Stimulated activated CD8-positive, alpha-beta memory T cell treated with anti-CD3 and anti-CD28 coated beads, Interleukin-12 subunit alpha, Interleukin-12 subunit beta, amount 100 ng/mL, for 4 hours (primary cell): ENCODE results near the gene RPAIN.

Experiments used
- DNase-seq: peaks from one replicate; pipeline ENCODE4 v3.0.0-alpha.2; 2020; ENCODE audit warnings: low read depth

The RPAIN gene, protein sequence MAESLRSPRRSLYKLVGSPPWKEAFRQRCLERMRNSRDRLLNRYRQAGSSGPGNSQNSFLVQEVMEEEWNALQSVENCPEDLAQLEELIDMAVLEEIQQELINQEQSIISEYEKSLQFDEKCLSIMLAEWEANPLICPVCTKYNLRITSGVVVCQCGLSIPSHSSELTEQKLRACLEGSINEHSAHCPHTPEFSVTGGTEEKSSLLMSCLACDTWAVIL

DNA sequence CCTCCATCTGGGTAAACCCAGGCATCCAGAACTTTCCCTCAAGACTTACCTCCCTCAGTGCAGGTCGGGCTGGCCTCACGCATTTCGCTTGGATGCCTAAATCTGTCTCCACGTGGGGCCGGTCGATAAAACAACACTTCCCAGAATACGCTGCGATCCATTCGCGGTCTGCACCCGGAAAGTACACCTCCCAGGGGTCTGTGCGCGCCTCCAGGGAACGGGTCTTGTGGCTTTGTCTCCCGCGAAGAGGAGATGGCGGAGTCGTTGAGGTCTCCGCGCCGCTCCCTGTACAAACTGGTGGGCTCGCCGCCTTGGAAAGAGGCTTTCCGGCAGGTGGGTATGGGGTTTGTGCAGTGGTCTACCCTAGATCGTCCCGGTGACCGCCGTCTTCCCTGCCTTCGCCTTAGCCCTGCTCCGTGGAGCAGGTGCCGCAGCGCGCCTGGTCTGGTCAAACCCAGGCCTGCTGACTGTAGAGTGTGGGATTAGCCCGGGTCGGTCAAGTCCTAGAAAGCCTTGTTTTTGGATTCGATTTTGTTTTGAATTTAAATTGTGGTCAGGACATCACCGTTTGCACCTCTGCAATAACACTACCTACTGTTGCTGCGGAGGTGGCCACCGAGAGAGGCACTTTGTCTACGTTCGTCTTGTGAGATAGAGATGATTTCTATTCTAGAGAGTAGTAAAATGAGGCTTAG lies at the start of gene RPAIN:
RPAIN (plus strand) TSS at position 224 of the 695 bp plus-strand sequence; CDS start at position 253, 29 bp downstream.
- DNase-seq: peak; percentile 73

DNA sequence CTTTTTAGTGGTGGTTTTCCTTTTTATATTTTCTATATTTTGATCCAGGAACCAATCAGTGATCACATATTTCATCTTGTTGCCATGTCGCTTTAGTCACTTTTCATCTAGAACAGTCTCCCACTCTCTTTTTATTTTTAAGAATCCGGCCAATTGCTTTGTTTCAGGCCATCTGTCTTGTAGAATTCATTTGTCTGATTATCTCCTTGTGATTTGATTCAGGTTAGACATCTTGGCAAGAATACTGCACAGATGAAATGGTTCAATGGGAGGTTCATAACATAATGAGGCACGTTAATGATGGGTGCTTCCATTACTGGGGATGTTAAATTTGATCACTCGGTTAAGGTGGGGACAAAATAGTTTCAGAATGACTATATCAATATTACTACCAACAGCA lies 49.6 kb upstream of the RPAIN start:
- no peak for DNase-seq

DNA sequence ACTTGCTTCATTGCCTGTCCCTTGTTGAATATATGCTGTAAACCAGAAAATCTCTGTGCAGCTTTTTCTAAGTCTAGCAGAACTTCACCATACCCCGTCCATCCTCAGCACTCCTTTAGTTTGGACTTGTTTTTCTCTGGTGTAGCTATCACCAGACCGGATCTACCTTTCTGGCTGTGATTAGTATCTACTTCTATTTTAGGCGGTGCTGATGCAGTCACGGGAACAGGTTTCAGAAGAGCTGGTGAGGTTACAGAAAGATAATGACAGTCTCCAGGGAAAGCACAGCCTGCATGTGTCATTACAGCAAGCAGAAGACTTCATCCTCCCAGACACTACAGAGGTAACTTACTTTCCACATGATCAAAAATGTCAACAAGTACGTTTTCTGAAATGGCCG lies 46.9 kb upstream of the RPAIN start:
- DNase-seq: no peak

DNA sequence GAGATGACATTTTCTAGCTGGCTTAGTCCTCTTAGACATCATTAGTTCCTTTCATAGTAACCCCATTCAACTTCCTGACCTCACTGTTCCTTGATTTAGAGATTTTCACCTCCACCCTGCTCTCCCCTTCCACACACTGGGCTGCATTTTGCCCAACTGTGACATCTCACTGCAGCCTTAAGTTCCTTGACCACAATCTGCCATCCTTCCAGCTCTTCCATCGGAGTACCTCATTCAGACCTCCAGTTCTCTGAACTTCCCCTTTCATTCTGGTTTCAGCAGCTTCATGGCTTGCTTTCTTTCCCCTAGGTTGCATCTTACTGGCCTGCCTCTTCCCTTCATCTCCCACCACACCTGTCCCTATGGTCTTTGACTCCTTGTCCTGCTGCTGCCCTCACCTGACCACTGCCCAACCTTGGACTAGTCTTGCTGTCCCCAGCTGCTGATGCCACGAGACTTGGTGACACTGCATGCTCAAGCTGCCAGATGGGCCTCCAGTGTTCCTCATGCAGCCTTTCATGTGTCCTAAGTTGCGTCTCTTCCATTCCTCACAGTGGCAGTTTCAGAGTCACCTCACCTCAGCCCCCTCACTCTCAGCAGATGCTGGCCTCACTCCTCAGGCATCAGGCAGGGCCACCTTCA lies 41.3 kb upstream of the RPAIN start:
- DNase-seq: no peak

DNA sequence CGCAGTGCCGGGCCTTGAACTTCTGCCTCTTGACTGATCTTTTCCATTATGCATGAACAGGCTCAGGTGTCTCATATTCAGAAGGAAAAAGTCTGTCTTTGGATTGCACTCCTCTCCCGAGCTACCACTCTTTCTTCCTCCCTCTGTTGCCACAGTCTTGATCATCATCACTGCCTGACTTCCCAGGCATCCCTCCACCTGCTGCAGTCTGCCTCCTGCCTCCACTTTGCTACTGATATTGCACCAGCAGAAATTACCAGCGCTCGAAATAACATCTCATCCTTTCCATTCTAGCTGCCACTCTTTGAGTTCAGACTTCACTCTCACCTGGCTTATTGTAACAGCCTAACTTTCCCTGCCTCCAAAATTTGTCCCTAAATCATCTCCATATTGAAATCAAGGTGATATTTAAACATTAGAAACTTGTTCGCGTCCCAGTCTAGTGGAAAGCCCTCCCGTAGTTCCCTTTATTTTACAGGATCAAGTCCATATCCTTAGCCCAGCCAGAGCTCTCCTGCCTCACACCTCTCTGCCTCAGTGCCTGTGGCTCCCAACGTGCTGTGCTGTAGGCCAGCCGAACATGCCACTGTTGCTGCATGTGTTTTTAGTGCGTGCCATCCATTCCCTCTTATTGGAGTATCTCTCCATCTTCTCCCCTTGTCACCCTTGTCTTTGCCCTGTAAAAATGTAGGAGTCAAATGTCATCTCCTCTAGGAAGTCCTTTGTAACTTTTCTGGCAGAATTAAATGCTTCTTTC lies 40.5 kb upstream of the RPAIN start:
- no peak for DNase-seq

DNA sequence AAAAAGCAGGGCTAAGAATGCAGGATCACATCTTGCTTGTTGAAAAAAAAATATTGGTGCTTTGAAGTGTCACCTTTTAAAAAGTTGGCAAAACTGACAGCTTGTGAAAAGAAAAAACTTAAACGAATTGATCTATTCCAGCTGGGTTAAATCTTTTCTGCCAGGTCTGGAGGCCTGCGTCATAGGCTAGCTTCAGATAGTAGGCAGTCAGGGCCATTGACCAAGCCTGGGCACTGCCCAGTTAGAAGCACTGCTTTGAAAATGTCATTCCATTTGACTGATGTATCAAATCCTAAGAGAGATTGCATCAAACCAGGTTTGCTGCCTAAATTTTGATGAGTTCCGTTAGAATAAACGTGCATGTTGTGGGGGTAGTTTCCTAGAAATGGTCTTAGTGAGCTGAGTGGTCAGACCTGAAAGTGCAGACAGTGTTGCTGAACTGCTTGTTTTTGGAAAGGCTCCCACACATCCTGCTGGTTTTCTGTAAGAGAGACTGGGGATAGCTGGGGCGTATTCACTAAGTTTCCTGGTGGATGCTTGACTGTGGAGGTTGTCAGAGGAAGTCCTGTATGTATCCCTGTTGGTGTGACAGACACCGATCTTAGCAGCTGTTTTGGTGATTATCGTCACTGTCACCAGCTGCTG lies 39.4 kb upstream of the RPAIN start:
- DNase-seq: no peak

DNA sequence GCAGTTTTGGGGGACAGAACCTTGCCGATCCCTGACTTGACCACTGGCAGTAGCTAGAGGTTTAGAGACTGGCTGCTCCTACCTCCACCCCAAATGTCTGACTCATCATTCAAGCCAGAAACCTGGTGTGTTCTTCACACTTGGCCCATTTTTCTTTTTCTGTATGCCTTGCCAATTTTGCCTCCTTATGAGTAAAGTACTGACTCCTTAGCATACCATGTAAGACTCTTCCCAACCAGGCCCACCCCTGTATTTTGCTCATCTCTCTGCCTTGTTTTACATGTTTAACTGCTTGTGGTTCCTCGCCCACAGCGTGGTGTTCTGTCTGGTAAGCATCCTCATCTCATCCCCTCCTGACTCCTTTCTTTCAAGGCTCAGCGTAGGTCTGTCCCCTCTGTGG lies 38.4 kb upstream of the RPAIN start:
- DNase-seq: no peak

DNA sequence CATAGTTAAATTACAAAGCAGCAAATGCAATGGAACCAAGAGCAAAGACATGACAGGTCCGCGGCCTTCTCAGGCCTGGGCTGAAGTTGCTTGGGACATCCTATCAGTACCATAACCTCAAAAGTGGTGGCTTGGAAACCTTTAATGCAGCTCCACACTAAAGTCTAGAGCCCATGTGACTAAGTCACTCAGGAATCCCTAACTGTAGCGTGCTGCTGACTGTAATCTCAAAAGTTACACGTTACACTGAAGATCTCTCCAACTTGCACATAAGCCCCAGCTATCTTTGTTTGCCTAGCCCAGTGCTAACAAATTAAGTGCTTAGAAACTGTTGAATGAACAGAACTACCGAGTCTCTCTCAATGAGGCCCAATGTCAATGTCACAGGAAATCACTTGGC lies 28.3 kb upstream of the RPAIN start:
- no peak for DNase-seq

DNA sequence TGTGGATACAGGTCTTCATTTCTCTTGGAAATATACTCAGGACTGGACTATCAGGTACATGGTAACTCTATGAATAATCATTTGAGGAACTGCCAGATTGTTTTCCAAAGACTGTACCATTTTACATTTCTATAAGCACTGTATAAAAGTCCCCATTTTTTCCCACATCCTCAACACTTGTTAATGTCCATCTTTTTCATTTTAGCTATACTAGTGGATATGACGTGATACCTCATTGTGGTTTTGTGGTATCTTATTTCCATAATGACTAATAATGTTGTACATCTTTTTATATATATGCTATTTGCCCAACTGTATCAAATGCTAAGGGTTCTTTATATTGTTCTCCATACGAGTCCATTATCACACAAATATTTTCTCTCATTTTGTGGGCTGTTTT lies 23.4 kb upstream of the RPAIN start:
- DNase-seq: no peak

DNA sequence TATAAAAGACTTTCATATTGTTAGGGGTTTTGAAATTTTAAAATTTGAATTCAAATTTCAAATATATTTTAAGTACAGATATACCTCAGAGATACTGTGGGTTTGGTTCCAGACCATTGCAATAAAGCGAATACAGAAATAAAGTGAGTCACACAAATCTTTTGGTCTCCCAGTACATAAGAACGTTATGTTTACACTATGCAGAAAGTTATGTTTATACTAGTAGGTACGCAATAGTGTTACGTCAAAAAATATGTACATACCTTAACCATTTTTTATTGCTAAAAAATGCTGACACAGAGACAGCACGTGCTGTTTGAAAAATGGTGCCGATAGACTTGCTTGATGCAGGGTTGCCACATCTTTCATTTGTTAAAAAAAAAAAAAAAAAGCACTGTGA lies 20.2 kb upstream of the RPAIN start:
- DNase-seq: no peak

DNA sequence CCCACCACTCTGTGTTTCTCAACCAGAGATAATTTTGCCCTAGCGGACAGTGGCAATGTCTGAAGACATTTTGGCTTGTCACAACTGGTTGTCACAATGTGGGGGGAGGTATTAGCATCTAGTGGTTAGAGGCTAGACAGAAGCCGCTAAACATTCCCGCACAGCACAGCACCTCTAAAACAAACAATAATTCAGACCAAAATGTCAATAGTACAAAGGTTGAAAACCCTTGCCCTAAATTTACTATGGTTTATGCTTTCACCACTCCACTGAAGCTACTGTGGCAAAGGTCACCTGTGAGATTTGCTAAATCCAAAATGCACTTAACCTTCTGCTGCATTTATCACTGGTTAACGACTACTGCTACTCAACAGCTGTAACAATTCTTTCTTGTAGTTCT lies 14.6 kb upstream of the RPAIN start:
- DNase-seq: no peak

DNA sequence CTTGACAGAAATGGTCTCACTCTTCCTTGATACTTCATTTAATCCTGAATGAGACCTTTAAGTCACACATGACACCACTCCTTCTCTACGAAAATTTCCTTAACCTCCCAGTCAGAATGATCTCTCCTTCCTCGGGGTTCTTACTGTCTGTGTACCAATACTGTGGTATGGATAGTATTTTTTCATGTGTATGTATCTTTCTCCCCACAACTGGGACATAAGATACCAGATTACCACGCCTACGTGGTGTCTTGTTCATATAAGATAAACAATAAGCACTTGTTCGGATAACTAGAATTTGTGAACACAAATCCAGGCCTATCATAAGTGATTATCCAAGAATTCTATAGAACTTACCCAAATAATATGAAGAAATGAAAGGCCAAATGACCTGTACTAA lies 11.8 kb upstream of the RPAIN start:
- no peak for DNase-seq

DNA sequence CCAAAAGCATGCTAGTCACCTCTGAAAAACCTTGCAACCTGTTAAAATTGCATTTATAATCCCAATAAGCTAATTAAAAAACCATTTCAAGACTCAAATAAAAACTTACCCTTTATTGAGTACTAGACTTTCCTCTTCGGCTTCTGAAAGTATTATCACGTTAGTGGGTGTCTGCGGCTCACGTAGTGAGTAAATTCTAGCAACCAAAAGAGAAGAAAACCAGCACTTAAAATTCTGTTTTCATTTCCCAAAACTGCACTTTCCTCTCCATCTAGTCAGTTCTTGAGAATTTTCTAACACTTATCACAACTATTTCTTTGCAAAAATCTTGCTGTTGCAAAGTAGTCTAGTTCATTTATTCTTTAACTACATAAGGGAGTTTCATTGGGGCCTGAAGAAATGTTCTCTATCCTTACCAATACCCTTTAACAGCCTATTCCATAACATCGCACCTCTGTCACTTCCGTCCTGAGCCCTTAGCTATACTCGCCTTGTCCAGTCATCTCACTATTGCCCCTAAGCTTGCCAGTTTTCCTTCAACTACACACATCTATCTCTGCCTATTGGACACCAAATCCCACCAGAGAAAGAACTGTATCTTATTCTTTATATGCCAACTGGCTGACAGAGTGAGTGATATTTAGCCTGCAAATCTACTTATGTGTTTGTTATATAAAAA lies 9.2 kb upstream of the RPAIN start:
- no peak for DNase-seq

DNA sequence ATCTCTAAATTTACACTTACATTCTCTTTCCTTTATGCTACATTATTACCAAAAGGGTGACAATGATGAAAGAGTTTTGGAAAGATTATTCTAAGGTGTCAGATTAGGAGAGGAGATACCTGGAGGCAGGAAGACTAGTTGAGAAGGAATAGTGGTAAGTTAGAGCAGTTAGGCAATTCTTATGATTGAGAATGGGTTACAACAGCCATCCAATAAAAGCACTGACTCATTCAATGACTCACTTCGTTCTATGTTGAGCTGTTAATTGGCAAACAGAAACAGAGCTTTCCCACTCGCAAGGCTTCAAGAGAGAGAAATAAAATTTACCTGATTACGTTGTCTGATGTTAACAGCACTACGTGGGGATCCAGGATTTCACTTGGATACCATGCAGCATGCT lies 6.3 kb upstream of the RPAIN start:
- no peak for DNase-seq

DNA sequence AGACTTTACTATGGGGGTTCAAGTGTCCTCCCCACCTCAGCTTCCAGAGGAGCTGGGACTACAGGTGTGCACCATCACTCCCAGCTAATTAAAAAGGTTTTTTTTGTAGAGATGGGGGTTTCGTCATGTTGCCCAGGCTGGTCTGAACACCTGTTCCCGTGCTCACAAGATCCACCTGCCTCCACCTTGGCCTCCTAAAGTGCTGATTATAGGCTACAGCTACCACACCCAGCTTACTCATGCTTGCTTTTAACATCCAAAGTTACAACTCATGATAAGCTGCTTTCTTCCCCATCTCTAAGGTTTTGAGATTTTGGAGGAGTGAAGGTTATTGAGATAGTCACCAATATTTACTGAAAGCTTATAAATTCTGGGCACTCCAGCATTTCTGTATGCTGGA lies 3.1 kb upstream of the RPAIN start:
- DNase-seq: no peak

DNA sequence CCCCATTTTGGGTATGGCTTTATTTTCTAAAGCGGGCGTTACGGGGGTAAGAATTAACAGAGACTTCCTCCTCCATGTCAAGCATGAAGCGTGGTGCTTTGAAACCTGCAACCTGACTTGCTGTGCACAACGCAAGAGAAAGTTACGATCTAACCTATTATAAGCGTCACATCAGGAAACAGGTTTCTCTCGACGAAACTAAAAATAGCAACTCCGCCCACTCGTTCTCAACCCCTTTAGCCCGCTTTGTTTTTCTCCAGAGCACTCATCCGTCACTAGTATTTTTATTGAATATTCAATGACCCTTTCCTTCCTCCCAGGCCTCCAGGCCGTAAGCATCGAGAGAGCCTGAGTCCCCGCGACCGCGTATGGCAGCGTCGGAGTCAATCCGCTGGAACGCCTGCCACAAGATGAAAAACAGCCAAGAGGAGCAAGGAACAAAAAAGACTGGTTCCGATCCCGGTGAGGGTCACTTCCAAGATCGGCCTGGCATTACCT lies 1.1 kb upstream of the RPAIN start:
- peak; percentile 31 for DNase-seq

DNA sequence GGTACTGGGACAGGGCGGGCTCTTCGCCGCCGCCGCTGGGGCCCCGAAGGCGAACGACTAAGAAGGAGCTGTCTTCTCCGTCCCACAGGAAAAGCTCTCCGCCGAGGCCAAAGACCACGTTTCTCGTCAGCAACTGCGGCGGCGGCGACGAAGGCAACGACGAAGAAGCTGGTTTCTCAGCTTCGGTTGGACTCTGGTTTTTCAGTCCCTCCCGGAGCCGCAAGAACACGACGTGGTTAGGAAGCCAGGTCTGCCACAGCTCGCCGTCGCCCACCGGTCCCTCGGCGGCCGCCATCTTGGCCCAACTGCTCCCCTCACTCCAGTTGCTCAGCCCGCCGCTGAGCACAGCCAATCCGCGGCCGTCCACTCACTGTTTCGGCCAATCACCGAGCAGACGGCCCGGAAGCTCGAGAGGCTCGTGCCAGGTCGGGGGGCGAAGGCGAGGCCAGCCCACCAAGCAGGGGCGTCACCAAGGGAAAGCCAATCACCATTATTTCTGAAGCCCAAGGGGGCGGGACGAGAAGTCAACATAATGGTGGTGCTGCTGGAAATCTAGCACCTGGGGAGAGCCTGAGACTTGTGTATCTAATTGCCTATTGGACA lies 525 bp upstream of the RPAIN start, which contains the start of gene NUP88:
NUP88 (minus strand) TSS at position 307 of the 603 bp plus-strand sequence; CDS start at position 295, 12 bp downstream.
- peak; percentile 92 for DNase-seq

DNA sequence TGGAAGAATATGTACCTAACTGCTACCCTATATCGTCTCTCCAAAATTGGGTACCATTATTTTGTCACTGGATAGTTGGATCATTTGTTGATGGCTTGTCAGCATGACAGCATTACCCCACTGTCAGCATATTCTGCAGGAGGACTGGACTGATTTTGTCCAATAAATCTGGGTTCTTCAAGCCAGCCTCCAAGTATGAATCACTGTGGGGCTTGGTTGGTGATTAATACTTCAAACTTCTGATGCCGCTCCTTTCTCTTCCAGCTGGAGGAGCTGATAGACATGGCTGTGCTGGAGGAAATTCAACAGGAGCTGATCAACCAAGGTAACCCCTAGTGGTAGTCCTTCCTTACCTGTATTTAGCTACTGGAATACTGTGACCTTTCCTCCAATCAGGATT lies 2.5 kb downstream of the RPAIN start:
- DNase-seq: no peak

DNA sequence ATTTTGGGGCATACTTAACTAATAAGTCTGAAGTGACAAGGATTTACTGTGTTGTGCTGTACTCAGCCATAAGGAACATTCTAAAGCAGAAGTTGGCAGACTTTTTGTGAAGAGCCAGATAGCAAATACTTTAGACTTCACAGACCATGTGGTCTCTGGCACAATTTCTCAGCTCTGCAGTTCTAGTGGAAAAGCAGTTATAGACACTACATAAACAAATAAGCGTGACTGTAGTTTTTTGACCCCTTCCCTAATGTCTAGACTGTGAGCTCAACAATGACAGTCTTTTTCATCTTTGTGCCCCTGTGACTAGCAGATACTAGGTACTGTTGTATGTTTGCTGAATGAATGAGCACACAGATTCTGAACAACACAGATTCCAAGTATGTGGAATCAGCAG lies 4.9 kb downstream of the RPAIN start:
- no peak for DNase-seq

DNA sequence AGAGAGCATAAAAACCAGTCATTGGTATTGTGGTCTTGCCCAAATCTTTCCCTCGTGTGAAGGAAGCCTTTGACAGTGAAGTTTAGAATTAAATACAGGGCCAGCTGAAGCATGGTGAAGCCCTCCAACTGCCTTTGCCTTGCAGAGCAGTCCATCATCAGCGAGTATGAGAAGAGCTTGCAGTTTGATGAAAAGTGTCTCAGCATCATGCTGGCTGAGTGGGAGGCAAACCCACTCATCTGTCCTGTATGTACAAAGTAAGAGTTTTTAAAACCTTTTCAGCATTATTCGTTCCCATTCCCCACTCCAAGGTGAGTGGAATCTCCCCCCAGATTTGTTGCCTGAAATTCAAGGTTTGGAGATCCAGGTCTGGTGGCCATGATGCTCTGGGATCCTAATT lies 5.8 kb downstream of the RPAIN start:
- DNase-seq: no peak
